Activated CD4-positive, alpha-beta T cell treated with anti-CD3 and anti-CD28 coated beads for 4 hours (primary cell): Measurements from ENCODE around the gene TSPAN18.

Experiments used
- DNase-seq, 2 donors: peaks; one replicate each; pipeline ENCODE4 v3.0.0-alpha.2; 2020

TSPAN18 gene

DNA sequence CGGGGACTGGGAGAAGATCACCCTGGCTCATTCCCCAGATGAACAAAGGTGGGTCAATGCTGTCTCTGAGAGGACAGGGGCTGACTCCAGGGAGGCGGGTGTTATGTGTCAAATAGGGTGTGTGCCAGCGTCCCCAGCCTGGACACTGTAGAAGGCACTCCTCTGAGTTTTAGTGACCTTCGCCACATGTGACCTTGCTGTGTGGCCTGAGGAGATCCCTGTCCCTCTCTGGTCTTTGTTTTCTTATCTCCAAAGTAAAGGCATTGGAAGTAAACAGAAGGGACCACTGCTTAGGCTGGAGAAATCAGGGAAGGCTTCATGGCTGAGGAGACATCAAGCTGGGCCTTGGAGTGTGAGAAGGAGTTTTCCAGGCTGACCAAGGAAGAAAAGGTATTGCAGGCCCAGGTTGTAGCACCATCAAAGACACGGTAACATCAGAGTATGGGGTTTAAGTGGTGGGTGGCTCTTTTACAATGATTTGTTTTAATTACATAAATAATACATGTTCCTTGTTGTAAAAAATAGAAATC is 149.5 kb downstream of the TSPAN18 start:
- DNase-seq: no peak

DNA sequence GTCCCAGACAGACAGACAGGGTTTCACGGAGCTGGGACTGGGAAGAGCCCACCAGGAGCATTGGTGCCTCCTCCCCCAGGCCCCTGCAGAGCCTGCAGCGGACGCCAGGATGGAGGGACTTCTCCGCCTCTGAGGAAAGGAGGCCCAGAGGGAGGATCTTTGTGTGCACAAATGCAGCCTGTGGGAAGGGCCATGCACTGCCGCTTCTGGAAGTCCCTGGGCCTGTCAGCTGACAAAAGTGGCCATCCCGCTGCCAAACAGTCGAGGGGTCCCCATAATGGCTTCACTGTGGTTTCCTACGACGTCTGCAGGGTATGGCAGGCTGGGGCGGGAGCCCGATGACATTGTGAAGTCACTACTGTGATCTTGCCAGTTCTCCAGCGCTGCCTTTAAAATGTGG is 150.1 kb downstream of the TSPAN18 start:
- no peak for DNase-seq

DNA sequence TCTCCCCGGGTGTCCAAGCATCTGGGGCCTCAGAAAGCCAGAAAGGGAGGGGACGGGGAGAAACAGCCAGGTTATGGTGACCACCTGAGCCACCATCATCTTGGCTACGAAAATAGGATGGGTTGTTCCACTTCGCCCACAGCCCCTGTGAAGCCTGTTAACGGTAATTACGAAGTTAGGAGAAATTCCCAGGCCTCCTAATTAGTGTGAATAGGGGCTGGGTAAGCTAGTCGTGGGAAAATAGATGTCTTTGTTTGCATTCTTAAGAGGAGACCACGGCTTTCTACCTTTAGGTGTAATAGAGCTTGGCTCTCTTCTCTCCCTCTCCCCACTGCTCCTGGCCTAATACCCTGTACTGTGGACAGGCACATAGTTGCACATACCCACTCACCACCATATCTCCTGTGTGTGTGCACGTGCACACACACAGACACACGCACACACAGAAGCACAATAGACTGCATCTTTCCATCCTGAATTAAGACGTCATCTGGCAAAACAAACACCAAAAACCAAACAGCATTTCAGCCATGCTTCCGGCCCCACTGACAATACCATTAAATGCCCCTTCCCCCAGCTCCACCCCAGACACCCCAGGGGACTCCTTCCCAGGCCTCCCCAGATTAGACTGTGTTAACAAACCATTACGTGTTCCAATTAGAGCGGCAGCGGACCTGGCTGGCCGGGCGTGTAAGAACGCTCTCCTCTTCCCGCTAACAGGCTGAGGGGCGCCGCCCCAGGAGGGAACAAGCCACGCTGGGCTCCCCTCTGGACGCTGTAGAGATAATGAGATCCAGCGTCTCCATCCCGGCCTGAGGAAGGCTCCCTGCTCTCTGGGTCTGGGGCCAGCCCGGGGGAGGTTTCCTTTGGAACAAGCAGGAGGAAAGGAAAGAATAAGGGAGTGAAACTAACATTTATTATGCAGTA is 151.1 kb downstream of the TSPAN18 start:
- DNase-seq: no peak

DNA sequence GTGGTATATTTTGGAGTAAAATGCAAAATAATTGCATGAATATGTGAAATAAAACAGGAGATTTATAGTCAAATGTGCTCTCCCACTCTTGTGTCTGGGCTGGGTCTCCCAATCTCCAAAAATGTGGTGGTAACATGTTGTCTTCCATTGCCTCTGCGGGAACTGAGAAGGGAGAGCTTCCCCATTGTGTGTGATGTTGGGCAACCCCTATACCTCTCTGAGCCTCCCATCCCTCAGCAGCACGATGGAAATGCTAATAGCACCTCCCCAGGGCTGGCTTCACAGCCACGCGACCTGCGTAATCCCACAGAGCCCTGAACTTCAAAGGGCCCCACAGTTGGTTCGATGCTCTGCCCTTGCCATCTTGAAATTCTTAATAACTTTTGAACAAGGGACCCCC is 151.9 kb downstream of the TSPAN18 start:
- no peak for DNase-seq

DNA sequence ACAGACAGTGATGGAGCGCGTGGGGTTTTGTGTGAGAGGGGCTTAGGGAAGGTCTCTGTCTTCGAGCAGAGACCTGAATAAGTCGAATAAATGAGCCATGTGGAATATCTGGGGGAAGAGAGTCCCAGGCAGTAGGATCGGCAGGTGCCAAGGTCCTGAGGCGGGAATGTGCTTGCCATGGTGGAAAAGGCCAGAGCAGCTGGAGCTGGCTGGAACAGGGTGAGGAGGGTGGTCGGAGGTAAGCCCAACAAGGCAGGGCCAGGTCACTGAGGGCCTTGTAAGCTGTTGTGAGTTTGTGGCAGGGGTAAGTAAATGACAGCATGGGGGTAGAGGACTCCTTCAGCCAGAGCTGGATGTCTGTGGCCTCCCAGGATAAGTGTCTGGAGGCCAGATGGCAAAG is 152.7 kb downstream of the TSPAN18 start:
- no peak for DNase-seq

DNA sequence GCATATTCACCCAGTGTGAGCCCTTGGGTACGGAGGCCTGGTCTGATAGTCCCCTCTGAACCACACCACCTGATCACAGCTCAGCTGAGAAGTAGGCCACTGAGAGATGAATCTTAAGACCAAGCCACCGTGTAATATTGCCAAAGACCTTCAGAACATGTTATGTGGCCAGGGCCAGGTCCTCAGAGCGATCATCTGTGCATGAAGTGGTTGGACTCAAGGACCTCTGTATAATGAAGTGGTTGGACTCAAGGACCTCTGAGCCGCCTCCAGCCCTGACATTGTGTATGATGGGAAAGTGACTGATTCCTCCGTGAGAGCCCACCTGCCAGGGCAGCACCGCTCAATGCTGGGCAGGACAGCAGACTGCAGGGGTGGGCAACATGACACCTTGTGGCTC is 153.7 kb downstream of the TSPAN18 start:
- DNase-seq: no peak

DNA sequence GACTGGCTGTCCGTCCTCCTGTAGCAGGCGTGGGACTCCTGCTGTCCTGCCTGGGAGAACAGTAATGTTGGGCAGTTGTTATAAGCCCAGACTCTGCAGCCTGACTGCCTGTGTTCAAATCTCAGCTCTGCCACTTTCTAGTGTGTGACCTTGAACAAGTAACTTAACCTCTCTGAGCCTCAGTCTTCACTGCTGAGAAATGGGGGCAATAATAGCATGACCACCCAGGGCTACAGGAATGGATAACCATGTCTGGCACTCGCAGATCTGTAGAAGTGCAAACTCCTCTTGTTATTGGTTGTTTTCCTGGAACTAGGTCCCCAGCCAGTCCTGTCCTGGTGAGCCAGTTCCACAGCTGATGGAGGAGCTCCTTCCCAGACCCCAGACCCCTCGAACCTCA is 154.2 kb downstream of the TSPAN18 start:
- DNase-seq: no peak

DNA sequence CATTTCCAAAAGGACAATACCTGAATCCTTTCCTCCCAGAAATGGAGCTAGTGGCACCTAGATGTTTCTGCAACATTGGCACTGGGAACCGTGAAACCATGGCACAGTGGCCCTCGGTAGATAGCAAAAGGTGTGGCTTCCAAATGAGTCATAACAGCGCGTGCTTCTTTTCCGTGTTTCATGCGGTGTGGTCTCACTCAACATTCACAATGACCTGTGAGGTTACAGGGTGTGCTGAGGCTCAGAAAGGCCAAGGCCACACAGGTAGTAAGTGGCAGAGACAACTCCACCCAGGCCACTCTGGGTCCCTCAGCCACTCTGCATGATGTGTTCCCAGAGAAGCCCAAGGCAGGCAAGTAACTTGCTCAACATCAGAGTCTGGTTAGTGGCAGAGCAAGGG is 156.5 kb downstream of the TSPAN18 start:
- no peak for DNase-seq

DNA sequence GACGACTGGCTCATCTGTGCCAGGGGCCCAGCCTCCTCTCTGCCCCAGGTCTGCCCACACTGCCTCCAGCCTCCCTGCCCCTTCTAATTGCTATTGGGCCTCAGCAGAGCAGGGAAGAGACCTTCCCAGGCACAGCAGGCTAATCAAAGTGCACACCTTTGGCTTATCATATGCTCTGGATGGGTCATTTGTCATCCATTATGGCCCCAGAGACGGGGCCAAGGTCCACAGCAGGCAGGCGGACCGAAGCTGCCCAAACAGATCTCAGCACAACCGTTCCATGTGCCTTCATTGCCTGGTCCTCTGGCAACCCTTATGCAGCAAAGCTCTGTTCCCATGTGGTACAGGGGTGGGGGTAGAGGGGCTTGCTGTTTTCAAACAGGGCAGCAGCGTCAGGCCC is 157.3 kb downstream of the TSPAN18 start:
- no peak for DNase-seq

DNA sequence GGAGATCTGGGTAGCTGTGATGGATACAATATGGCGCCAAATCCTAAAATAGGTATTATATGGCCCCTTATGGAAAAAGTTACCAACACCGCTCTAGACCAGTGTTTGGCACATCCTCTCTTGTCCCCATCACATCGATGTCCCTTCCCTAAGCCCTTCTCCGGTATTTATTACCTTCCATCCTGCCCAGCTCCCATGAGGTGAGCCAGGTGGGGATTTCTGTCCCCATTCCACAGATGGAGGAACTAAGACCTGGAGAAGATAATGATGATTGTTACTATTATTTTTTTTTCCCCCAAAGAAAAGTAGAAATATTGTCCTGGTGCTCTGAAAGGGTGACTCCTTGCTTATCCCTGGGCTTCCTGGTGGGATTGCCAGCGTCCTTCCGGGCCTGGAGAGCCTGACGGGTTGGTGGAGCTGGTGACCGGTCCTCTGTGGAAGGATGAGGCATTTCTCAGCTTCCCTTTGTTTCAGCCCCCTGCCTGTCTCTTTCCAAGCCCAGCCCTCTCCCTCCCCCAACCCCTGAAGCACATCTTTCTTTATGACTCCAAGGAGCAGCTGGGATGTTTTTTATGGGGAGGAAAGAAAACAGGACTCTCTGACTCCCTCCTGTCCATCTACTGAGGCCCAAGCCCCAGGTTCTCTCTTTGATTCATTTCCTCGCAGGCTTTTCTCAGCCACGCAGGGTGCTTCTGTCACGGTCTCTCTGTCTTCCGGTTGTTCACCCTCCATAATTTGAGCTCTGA is 158.5 kb downstream of the TSPAN18 start:
- DNase-seq: no peak

DNA sequence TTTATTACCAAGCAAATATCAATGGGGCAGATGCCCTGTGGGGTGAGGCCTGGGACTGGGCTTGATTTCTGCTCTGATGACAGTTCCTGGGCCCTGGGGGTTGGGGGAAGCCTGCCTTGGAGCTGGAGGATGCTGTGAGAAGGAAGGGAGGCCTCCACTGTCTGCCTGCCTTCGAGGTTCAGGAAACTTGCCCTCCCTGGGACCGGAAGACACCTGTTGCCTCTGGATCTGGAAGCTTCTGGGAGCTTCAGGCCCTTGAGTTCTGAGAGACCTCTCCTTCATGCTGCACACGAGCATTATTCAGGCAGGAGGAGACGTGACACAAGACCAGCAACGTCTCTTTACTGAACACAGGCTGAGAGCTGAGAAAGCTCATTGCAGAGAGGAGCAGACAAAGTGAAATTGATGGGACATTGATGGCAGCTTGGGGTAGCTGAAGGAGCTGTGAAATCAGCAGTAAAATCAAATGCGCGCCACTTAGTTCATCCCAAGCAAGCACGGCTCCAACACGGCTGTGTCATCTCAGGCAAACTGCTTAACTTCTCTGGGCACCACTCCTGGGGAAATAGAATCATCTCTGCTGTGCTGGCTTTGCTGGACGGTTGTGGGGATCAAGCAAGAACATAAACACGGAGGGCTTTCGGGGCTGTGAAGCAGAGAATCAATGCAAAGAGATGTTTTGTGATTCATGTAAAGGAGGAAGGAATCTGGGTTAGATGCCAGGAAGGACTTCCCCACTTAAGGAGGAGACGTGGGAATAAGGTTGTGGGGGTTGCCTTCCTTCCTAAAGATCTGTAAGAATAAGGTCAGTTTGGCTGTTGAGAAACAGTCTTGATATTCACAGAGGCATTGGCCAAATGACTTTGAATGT is 159.4 kb downstream of the TSPAN18 start:
- no peak for DNase-seq

DNA sequence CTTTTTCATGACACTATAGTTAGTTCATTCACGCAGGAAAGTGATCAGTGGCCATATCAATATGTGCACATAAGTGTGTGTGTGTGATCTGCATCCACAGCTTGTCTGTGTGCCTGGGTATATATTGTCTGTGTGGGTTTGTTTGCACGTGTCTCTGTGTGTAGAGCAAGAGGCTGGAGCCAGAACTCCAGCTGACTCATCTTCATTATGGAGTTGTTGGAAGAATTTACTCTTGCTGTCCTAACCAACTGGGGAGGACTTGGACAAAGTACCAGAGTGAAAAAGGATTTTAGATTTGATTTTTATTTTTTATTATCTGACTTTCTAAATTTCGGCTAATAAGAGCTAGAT is 160.0 kb downstream of the TSPAN18 start:
- DNase-seq: no peak

DNA sequence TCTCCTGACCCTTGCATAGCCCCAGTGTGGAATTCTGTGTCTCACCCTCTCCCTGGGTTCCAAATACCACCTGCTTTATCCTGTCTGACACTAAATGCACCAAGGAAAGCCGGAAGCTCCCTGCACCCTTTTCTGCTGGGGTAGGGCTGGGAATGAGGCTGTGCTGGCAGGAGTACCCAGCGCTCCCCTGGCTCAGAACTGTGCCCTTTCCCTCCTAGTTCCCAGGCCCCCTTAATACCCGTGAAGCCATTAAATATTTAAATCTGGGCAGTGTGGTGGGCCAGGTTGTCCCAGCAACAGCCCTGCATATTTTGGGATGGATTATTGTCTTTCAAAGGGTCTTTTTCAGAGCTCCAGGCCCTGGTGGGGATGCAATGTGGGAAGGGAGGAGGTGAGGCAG is 160.9 kb downstream of the TSPAN18 start:
- DNase-seq: no peak

DNA sequence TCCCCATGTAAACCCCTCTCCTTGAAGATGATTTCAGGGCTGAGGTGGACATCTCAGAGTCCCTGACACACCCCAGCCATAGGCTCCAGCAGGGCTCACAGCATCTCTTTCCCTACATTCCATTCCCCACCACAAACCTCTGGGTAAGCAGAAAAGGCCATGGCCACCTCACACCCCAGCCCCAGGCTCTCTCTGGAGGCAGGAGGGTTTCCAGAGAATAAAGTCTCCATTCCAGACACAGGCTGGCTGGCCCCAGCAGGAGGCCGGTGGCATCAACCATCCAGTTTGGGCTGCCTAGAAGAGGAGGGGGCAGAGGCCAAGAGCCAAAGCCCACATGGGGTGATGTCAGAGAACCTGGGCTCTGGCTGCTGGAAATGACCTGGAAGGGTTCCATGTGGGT is 162.5 kb downstream of the TSPAN18 start:
- DNase-seq: no peak

DNA sequence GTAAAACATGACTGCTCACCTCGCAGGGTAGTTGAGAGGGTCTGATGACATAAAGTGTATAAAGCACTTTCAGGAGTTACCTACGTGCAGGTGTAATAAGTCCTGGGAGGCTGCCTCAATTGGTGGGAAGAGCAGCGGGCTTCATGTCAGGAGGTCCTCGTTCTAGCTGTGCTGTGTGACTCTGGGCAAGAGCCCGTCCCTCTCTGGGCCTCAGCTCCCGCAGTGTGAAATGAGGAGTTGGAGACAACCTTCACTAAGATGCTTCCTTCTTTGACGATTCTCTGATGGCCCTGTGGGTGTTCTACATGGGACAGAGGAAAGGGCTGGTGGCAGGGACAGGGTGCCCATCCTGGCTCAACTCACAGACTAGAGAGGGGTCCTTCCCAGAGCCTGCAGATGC is 166.1 kb downstream of the TSPAN18 start:
- DNase-seq: no peak

DNA sequence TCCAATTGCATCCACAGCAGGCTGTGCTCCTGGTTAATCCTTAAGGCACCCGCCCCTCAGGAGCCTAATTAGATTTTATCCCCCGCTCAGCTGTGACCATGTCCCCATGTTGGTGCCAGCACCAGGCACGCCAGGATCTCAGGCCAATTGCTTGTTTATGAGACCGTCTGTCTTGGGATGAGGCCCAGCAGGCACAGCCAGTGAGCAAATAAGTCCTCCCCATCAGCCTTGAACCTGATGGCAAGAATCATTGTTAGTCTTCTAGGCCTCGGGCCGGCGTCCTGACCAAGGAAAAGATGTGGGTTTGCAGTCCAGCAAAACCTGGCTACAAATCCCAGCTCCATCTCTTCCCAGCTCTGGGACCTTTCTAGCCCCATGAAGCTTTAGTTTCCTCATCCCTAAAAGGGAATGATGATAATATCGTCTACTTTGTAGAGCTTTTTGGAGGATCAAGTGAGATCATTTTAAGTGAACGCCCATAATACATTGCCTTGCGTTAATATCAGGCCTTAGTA is 166.6 kb downstream of the TSPAN18 start:
- DNase-seq: no peak

DNA sequence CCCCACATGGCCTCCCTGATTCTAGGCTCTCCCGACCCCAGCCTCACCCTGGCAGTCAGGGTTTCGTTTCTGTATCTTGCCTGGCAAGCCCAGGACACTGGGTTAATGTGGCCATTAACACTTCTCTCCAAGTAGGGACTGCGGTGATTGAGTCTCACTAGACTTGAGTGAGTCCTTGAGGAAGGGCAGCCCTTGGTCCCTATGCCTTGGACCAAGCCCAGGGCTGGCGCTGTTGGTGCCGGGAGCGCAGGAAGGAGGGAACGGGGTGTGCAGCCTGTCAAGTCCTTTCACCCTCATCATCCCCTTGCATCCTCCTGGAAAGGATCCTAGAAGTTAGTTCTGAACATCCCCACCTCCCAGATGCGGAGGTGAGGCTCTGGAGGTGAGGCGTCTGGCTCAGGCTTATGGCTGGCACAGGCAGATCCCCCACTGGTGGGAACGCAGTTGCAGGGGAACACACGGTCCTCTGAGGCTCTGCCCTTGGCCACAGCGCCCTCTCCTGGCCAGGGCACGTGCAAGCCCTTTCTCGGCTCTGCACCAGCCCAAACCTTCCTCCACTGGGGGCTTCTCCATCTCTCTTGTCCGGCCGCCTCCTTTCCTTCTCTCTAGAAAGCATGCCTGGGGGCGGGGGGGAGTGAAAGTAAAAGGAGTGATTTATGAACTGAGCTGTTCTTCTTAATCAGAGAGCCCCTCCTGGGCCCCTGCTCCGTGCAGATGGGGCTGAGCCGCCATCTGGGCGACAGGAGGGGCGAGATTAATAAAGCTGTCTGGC is 167.3 kb downstream of the TSPAN18 start:
- peak; percentile 57 for DNase-seq

DNA sequence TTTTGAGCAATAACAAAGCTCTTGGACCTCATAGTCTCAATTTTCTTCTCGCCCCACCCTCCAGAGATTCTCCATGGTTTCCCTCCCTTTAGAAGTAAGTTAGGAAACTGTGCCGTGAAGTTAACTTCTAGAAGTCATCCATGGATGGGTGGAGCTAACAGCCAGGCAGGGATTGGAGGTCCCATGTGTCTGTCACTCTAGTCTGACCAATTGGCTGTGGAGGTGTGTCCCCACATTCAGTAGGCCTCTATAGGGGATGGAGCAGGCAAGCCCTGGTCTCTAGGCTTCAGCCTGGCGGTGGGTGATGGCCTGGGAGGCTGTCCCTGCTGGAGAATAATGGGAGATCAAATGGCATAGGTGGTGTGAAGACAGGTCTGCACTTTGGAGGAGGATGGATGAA is 173.2 kb downstream of the TSPAN18 start:
- DNase-seq: no peak

DNA sequence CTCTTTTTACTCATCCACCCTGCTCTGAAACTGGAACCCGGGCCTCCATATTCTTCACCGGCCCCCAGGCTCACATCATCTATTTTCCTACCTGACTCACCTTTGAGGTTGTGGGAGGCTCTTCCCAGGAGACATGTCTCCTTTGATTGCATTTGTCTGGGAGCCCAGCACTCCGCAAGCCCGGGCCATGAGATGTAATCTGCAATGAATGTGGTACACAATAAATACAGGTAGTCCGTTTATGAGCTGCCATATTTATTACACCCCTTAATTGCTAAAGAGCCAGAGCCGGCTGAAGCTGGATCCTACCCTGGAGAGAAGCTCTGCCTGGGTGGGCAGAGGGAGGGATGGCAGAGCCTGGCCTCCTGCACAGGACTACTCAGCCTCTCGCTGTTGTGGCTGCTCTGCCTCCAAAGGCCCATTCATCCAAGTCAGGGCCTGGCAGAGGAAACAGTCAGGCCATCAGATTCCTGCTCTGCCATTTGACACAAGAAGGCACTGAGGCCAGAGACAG is 174.4 kb downstream of the TSPAN18 start:
- no peak for DNase-seq

DNA sequence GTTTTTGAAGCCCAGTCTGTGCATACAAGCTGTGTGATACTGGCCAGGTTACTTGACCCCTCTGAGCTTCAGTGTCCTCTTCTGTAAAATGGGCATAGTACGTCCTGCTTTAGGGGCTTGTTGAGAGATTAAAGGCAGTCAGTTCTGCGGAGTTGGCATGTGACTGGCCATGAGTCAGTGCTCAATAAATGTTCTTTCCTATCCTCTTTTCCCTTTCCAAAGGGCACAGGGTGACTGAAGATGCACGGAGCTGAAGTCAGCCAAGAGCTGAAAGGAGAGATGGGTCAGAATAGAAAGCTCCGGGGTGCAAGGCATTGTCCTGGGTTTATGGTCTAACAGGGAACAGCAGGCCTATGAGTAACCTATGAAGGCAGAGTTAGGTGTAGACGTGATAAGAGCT is 175.0 kb downstream of the TSPAN18 start:
- DNase-seq: no peak

DNA sequence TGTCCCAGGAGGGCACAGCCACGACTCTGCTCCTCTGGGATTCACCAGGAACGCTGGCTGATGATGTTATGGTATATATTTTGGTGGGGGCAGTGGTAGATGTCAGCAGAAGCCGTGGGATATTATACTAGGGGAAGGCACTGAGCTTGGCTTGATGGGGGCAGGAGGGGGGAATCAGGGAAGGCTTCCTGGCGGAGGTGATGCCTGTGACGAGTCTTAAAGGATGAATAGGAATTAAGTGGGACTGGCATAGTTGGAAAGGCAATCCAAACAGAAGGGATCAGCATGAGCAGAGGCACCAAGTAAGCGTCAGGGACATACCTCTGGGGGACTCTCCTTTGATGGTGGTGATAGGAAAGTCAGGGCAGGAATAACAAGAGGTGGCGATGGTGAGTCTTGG is 176.3 kb downstream of the TSPAN18 start:
- no peak for DNase-seq

DNA sequence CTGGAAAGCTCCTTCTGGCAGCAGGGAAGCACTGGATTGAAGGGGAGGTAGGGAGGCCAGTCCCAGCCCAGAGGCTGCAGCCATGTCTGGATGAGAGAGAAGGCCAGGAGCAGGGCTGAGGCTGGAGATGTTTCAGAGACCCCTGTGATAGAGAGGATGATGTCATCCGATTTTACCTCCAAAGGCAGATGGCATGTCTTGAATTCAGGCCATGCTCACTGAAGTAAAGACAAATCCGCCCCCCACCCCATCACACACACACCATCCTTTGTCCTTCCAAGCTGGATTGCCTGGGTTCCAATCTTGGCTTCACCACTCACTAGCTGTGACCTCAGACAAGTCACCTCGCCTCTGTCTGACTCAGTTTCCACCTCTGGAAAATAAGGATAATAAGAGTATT is 176.8 kb downstream of the TSPAN18 start:
- no peak for DNase-seq
